Vein endothelial cell (primary cell): ENCODE measurements around the gene TANGO6. TPM values are rescaled to one million over a fixed set of nuclear protein-coding genes. Genes with fewer than 3 reads are reported as not detected.

Source experiments
- small RNA-seq: library from RNA; depleted of rRNA; stranded (forward); fragments of <200 nt; gene quantifications from one replicate; pipeline ENCODE3, GENCODE V24; 2012
- total RNA-seq: library from RNA; depleted of rRNA; stranded (reverse); fragments of >200 nt; gene quantifications from 2 replicates; pipeline ENCODE4 v1.2.3, GENCODE V29; 2012

Gene TANGO6
- 14.7 and 16.7 TPM in 2 replicates for total RNA-seq

GRCh38 chr16:68843482-68844210 is at the start of gene TANGO6:
TSS of gene TANGO6 (plus strand) at chr16:68843531. CDS start at chr16:68843618, 87 bp downstream.

GRCh38 chr16:69105501-69106361 is 262.4 kb downstream of the TANGO6 start, which contains the start of gene HAS3:
TSS of gene HAS3 (plus strand) at chr16:69105653. CDS start at chr16:69109396, 3,743 bp downstream.

GRCh38 chr16:69132424-69133252 is 289.3 kb downstream of the TANGO6 start, which contains the start of the genes CHTF8 and UTP4:
TSS of gene CHTF8 (minus strand) at chr16:69132588. CDS start at chr16:69121458, 11,130 bp downstream.
TSS of gene UTP4 (plus strand) at chr16:69132649. CDS start at chr16:69133460, 811 bp downstream.

Small RNA genes lying within 50 kb of the gene (small RNA-seq; reads per million reads assigned to genes)
- gene RF00019 (not detected), gene RF00066 (not detected), gene RNU6-898P (not detected)

Other genes with a start within 250 kb of the TANGO6 start
- gene CDH3, start 198.2 kb upstream of the TANGO6 start, total RNA-seq, result not detected in 2 replicates
- gene CDH1, start 106.2 kb upstream of the TANGO6 start, total RNA-seq, result not detected in 2 replicates